ENCODE results near the gene EED. TPM values are rescaled to one million over a fixed set of nuclear protein-coding genes. Genes with fewer than 3 reads are reported as not detected.

The EED gene
- total and polyA plus RNA-seq, 4 donors = 5.4 to 17.1 (median 8.2) TPM

DNA sequence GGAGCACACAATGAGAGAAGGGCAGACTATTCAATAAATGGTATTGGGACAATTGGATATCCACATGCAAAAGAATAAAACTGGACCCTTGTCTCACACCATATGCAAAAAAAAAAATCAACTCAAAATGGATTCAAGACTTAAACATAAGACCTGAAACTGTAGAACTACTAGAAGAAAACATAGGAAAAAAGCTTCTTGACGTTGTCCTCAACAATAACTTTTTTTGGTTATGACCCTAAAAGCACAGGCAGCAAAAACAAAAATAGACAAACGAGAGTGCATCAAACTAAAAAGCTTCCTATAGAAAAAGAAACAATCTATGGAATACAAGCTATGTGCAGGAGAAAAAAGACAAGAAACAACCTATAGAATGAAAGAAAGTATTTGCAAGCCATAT is 37.1 kb upstream of the EED start (continued):
- TF ChIP-seq YY1 (IDR thresholded peaks at IDR 0.05) = no peak
- no peak for TF ChIP-seq TAF1 (conservative IDR thresholded peaks at IDR 0.05)
- TF ChIP-seq FOXA1 (IDR thresholded peaks at IDR 0.05) = no peak

DNA sequence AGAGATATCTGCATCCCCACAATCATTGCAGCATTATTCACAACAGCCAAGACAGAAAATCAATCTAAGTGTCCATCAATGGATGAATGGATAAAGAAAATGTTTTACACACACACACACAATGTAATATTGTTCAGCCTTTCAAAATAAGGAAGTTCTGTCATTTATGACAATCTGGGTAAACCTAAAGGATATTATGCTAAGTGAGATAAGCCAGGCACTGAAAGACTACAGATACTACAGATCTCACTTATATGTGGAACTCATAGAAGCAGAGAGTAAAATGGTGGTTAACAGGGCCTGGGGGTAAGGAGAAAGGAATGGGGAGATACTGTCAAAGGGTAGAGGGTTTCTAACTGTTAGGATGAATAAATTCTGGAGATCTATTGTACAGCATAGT is 36.0 kb upstream of the EED start:
- Histone ChIP-seq H3K36me3 (ENCODE audit: control insufficient read depth in 4 of 4, insufficient read depth in 3 of 4, low read depth in 1 of 4, low read length in 3 of 4) (no peaks in the 10 kb centered on the region), H3K9ac (ENCODE audit: low read depth in 1 of 2, low read length in 2 of 2) (no peak overlapping the region), H3K9me3 (ENCODE audit: control insufficient read depth in 4 of 4, low read length in 3 of 4) (no peaks in the 10 kb centered on the region), H3K4me3 (ENCODE audit: low read depth in 1 of 3, low read length in 3 of 3) (no peak overlapping the region), H3K4me1 (ENCODE audit: control insufficient read depth in 4 of 4, insufficient read depth in 4 of 4, low read length in 3 of 4) (peaks cover 0 to 3% (median 0%) of the 10 kb centered on the region in 4 donors), H3K27ac (ENCODE audit: low read depth in 1 of 2, low read length in 2 of 2) (no peak overlapping the region), H3K27me3 (ENCODE audit: control insufficient read depth in 4 of 4, insufficient read depth in 4 of 4, low read length in 3 of 4) (no peaks in the 10 kb centered on the region)
- TF ChIP-seq YY1 (IDR thresholded peaks at IDR 0.05) (no peak), GABPA (IDR thresholded peaks at IDR 0.05 in 1 of 2, conservative IDR thresholded peaks at IDR 0.05 in 1 of 2) (no peak), FOXA2 (IDR thresholded peaks at IDR 0.05) (no peak), JUND (IDR thresholded peaks at IDR 0.05) (no peak), RXRA (IDR thresholded peaks at IDR 0.05) (no peak), TAF1 (conservative IDR thresholded peaks at IDR 0.05) (no peak), RAD21 (IDR thresholded peaks at IDR 0.05) (no peak), HNF4A (conservative IDR thresholded peaks at IDR 0.05) (no peak), HNF4G (IDR thresholded peaks at IDR 0.05) (no peak), SP1 (IDR thresholded peaks at IDR 0.05) (no peak), FOXA1 (IDR thresholded peaks at IDR 0.05) (no peak), NR2F2 (IDR thresholded peaks at IDR 0.05) (no peak), EGR1 (IDR thresholded peaks at IDR 0.05; ENCODE audit: low read depth in 2 of 2) (no peak)
- TF ChIP-seq, protein P1, sequence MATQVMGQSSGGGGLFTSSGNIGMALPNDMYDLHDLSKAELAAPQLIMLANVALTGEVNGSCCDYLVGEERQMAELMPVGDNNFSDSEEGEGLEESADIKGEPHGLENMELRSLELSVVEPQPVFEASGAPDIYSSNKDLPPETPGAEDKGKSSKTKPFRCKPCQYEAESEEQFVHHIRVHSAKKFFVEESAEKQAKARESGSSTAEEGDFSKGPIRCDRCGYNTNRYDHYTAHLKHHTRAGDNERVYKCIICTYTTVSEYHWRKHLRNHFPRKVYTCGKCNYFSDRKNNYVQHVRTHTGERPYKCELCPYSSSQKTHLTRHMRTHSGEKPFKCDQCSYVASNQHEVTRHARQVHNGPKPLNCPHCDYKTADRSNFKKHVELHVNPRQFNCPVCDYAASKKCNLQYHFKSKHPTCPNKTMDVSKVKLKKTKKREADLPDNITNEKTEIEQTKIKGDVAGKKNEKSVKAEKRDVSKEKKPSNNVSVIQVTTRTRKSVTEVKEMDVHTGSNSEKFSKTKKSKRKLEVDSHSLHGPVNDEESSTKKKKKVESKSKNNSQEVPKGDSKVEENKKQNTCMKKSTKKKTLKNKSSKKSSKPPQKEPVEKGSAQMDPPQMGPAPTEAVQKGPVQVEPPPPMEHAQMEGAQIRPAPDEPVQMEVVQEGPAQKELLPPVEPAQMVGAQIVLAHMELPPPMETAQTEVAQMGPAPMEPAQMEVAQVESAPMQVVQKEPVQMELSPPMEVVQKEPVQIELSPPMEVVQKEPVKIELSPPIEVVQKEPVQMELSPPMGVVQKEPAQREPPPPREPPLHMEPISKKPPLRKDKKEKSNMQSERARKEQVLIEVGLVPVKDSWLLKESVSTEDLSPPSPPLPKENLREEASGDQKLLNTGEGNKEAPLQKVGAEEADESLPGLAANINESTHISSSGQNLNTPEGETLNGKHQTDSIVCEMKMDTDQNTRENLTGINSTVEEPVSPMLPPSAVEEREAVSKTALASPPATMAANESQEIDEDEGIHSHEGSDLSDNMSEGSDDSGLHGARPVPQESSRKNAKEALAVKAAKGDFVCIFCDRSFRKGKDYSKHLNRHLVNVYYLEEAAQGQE (IDR thresholded peaks at IDR 0.05) = no peak
- TF ChIP-seq, protein P2, sequence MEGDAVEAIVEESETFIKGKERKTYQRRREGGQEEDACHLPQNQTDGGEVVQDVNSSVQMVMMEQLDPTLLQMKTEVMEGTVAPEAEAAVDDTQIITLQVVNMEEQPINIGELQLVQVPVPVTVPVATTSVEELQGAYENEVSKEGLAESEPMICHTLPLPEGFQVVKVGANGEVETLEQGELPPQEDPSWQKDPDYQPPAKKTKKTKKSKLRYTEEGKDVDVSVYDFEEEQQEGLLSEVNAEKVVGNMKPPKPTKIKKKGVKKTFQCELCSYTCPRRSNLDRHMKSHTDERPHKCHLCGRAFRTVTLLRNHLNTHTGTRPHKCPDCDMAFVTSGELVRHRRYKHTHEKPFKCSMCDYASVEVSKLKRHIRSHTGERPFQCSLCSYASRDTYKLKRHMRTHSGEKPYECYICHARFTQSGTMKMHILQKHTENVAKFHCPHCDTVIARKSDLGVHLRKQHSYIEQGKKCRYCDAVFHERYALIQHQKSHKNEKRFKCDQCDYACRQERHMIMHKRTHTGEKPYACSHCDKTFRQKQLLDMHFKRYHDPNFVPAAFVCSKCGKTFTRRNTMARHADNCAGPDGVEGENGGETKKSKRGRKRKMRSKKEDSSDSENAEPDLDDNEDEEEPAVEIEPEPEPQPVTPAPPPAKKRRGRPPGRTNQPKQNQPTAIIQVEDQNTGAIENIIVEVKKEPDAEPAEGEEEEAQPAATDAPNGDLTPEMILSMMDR (IDR thresholded peaks at IDR 0.05; ENCODE audit: low read depth, low read length, missing input control) = no peak
- TF ChIP-seq, protein P3, sequence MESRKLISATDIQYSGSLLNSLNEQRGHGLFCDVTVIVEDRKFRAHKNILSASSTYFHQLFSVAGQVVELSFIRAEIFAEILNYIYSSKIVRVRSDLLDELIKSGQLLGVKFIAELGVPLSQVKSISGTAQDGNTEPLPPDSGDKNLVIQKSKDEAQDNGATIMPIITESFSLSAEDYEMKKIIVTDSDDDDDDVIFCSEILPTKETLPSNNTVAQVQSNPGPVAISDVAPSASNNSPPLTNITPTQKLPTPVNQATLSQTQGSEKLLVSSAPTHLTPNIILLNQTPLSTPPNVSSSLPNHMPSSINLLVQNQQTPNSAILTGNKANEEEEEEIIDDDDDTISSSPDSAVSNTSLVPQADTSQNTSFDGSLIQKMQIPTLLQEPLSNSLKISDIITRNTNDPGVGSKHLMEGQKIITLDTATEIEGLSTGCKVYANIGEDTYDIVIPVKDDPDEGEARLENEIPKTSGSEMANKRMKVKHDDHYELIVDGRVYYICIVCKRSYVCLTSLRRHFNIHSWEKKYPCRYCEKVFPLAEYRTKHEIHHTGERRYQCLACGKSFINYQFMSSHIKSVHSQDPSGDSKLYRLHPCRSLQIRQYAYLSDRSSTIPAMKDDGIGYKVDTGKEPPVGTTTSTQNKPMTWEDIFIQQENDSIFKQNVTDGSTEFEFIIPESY (IDR thresholded peaks at IDR 0.05) = no peak
- TF ChIP-seq, protein P4, sequence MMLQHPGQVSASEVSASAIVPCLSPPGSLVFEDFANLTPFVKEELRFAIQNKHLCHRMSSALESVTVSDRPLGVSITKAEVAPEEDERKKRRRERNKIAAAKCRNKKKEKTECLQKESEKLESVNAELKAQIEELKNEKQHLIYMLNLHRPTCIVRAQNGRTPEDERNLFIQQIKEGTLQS (IDR thresholded peaks at IDR 0.05) = no peak
- TF ChIP-seq, protein P5, sequence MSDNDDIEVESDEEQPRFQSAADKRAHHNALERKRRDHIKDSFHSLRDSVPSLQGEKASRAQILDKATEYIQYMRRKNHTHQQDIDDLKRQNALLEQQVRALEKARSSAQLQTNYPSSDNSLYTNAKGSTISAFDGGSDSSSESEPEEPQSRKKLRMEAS (IDR thresholded peaks at IDR 0.05) = no peak
- no peak for DNase-seq (ENCODE audit: low spot score)
